Mesangial cell (primary cell): ENCODE measurements around the gene TTC3. TPM values are rescaled to one million over a fixed set of nuclear protein-coding genes. Genes with fewer than 3 reads are reported as not detected.

Experiments
- total RNA-seq: library from RNA; depleted of rRNA; stranded (reverse); fragments of >200 nt; gene quantifications from 2 replicates; pipeline ENCODE4 v1.2.3, GENCODE V29; 2015

TTC3 gene, protein sequence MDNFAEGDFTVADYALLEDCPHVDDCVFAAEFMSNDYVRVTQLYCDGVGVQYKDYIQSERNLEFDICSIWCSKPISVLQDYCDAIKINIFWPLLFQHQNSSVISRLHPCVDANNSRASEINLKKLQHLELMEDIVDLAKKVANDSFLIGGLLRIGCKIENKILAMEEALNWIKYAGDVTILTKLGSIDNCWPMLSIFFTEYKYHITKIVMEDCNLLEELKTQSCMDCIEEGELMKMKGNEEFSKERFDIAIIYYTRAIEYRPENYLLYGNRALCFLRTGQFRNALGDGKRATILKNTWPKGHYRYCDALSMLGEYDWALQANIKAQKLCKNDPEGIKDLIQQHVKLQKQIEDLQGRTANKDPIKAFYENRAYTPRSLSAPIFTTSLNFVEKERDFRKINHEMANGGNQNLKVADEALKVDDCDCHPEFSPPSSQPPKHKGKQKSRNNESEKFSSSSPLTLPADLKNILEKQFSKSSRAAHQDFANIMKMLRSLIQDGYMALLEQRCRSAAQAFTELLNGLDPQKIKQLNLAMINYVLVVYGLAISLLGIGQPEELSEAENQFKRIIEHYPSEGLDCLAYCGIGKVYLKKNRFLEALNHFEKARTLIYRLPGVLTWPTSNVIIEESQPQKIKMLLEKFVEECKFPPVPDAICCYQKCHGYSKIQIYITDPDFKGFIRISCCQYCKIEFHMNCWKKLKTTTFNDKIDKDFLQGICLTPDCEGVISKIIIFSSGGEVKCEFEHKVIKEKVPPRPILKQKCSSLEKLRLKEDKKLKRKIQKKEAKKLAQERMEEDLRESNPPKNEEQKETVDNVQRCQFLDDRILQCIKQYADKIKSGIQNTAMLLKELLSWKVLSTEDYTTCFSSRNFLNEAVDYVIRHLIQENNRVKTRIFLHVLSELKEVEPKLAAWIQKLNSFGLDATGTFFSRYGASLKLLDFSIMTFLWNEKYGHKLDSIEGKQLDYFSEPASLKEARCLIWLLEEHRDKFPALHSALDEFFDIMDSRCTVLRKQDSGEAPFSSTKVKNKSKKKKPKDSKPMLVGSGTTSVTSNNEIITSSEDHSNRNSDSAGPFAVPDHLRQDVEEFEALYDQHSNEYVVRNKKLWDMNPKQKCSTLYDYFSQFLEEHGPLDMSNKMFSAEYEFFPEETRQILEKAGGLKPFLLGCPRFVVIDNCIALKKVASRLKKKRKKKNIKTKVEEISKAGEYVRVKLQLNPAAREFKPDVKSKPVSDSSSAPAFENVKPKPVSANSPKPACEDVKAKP (N-terminal part only)
- total RNA-seq, result 89.3 and 134 TPM in 2 replicates

DNA sequence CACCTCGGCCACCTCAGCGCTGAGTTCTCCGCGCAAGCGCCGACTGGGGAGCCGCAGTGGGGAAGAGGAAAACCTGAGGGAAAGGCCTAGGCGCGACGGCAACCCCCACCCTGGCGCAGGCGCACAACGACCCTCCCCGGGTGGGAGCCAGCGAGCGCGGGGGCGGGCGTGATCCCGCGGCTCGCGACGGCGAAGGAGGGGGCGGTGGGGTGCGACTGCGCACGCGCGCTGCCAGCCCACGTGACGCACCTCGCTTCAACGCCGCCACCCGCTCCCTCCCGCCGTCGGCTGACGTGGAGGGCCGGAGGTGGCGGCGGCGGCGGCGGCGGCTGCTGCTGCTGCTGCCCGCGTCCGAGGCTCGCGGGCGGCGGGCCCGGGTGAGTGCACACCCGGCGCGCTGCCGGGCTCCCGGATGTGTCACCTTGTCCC is at the start of gene TTC3, which contains the start of gene PIGP:
TTC3 (plus strand) TSS at position 267 of the 429 bp plus-strand sequence. CDS start 14,004 bp downstream, outside the sequence.
PIGP (minus strand) TSS at position 84 of the 429 bp plus-strand sequence. CDS start 556 bp downstream, outside the sequence.

Other genes starting within 250 kb of the TTC3 start
- gene HLCS, start 106.6 kb upstream of the TTC3 start, total RNA-seq, result 20.7 and 27.4 TPM in 2 replicates
- 0.16 and 0.51 TPM in 2 replicates for gene RIPPLY3, start 66.6 kb upstream of the TTC3 start, total RNA-seq
- 12.1 and 13.4 TPM in 2 replicates for gene PIGP, start 183 bp upstream of the TTC3 start, total RNA-seq
- 38.0 and 49.4 TPM in 2 replicates for gene VPS26C, start 194.1 kb downstream of the TTC3 start, total RNA-seq